Pulmonary artery endothelial cell (primary cell): ENCODE data around the gene ATP6V0A4. TPM values are rescaled to one million over a fixed set of nuclear protein-coding genes. Genes with fewer than 3 reads are reported as not detected.
"Not testable (repeated sequence)": the region's sequence is repeated elsewhere in the genome, so short reads cannot be mapped to it uniquely, and the experiment has no call there.

Source experiments
- DNase-seq: peaks from one replicate; pipeline ENCODE4 v3.0.0-alpha.2; 2011; ENCODE audit warnings: low read depth, low spot score
- total RNA-seq: library from RNA; depleted of rRNA; stranded (reverse); fragments of >200 nt; gene quantifications from 2 replicates; pipeline ENCODE4 v1.2.3, GENCODE V29; 2014

ATP6V0A4 gene
- total RNA-seq = 0.04 and 0.86 TPM in 2 replicates

GRCh38 chr7:138797715-138798320, at the start of gene ATP6V0A4, which contains the start of gene TMEM213:
Gene ATP6V0A4 (minus strand): TSS chr7:138798196. CDS start chr7:138771247, 26,949 bp downstream.
Gene TMEM213 (plus strand): TSS chr7:138797994. CDS start chr7:138798105, 111 bp downstream.
- DNase-seq = no peak

GRCh38 chr7:138845711-138846110, 47.7 kb upstream of the ATP6V0A4 start:
- DNase-seq = no peak

- no peak for DNase-seq
Measured at GRCh38 chr7:138843632-138844580, 45.9 kb upstream of the ATP6V0A4 start.

GRCh38 chr7:138842111-138842510, 44.1 kb upstream of the ATP6V0A4 start:
- DNase-seq = no peak

GRCh38 chr7:138838166-138838565, 40.2 kb upstream of the ATP6V0A4 start:
- DNase-seq = no peak

- DNase-seq = no peak
Measured at GRCh38 chr7:138837627-138838026, 39.6 kb upstream of the ATP6V0A4 start.

GRCh38 chr7:138835087-138835486, 37.1 kb upstream of the ATP6V0A4 start:
- no peak for DNase-seq

- no peak for DNase-seq
Measured at GRCh38 chr7:138834583-138834982, 36.6 kb upstream of the ATP6V0A4 start.

- no peak for DNase-seq
Measured at GRCh38 chr7:138833596-138833995, 35.6 kb upstream of the ATP6V0A4 start.

GRCh38 chr7:138832966-138833365, 35.0 kb upstream of the ATP6V0A4 start:
- DNase-seq = no peak

GRCh38 chr7:138829335-138829734, 31.3 kb upstream of the ATP6V0A4 start:
- no peak for DNase-seq

- no peak for DNase-seq
Measured at GRCh38 chr7:138828302-138828701, 30.3 kb upstream of the ATP6V0A4 start.

- no peak for DNase-seq
Measured at GRCh38 chr7:138825049-138825721, 27.2 kb upstream of the ATP6V0A4 start.

- DNase-seq = no peak
Measured at GRCh38 chr7:138822867-138823535, 25.0 kb upstream of the ATP6V0A4 start.

- DNase-seq = no peak
Measured at GRCh38 chr7:138821912-138822311, 23.9 kb upstream of the ATP6V0A4 start.

GRCh38 chr7:138819625-138820024, 21.6 kb upstream of the ATP6V0A4 start:
- no peak for DNase-seq

GRCh38 chr7:138816650-138817049, 18.7 kb upstream of the ATP6V0A4 start:
- DNase-seq = no peak

GRCh38 chr7:138814816-138815332, 16.9 kb upstream of the ATP6V0A4 start:
- no peak for DNase-seq

GRCh38 chr7:138813945-138814344, 15.9 kb upstream of the ATP6V0A4 start:
- no peak for DNase-seq

- DNase-seq = not testable (repeated sequence)
Measured at GRCh38 chr7:138811327-138811726, 13.3 kb upstream of the ATP6V0A4 start.

GRCh38 chr7:138809346-138809745, 11.3 kb upstream of the ATP6V0A4 start:
- no peak for DNase-seq
